ENCODE measurements around the gene MMP7. TPM values are rescaled to one million over a fixed set of nuclear protein-coding genes. Genes with fewer than 3 reads are reported as not detected.

The MMP7 gene
- total RNA-seq, 6 experiments from 2014 or later: 0.37 to 2.9 (median 1.1) TPM

DNA sequence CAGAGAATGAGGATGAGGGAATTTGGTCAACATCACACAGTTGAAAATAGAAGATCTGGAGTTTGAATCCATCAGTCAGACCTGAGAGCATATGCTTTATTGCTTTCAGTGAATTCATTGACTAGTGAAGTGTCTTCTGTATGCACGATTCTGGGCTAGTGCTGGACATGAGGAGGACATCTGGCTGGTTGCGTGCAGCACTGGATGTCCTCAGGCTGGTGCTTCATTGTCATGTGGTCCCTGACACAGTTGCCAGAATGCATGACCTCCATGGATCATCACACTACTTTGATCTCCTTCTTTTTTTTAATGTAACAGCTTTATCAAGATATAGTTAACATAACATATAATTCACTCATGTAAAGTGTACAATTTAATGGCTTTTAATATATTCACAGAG lies 44.5 kb upstream of the MMP7 start:
- Histone ChIP-seq H3K27me3 (no peaks in the 10 kb centered on the region), H3K4me3 (no peak overlapping the region), H3K9me3 (no peaks in the 10 kb centered on the region), H3K4me1 (no peaks in the 10 kb centered on the region), H3K27ac (no peak overlapping the region), H3K36me3 (no peaks in the 10 kb centered on the region)
- DNase-seq (no peak), ATAC-seq (no peak)
- intact Hi-C loops (cut with DNase I): no loop called here
- WGBS (ENCODE audit: insufficient coverage, low coverage, low lambda C conversion rate, missing lambda C conversion rate): 94% methylated on average over 2 of the region's 2 CpGs
- no peak for TF ChIP-seq POLR2A (IDR thresholded peaks at IDR 0.05)
- TF ChIP-seq, protein P1, sequence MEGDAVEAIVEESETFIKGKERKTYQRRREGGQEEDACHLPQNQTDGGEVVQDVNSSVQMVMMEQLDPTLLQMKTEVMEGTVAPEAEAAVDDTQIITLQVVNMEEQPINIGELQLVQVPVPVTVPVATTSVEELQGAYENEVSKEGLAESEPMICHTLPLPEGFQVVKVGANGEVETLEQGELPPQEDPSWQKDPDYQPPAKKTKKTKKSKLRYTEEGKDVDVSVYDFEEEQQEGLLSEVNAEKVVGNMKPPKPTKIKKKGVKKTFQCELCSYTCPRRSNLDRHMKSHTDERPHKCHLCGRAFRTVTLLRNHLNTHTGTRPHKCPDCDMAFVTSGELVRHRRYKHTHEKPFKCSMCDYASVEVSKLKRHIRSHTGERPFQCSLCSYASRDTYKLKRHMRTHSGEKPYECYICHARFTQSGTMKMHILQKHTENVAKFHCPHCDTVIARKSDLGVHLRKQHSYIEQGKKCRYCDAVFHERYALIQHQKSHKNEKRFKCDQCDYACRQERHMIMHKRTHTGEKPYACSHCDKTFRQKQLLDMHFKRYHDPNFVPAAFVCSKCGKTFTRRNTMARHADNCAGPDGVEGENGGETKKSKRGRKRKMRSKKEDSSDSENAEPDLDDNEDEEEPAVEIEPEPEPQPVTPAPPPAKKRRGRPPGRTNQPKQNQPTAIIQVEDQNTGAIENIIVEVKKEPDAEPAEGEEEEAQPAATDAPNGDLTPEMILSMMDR (IDR thresholded peaks at IDR 0.05): no peak

DNA sequence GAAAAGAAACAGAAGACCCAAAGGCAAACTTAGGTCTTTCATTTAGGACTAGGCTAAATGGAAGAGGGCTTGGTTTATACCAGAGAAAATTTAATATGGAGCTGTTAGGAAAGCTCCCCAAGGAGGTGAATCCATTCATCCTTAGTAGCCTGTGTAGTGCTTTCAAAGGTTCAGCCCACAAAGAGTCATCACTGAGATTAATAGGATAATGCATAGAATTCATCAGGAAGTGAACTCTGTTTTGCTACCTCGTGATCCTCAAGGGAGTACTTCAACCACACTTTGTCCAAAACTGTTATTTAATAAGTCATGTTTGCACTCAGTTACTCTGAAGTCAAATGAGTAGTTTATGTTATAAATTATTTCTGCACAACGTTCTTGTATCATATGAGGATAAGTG lies 43.3 kb upstream of the MMP7 start:
- no peaks in the 10 kb centered on the region for H3K4me1 ChIP-seq
- TF ChIP-seq, protein P1 (IDR thresholded peaks at IDR 0.05): no peak
- no peak for TF ChIP-seq POLR2A (IDR thresholded peaks at IDR 0.05)
- no peak overlapping the region for H3K27ac ChIP-seq
- ATAC-seq: no peak
- no peaks in the 10 kb centered on the region for H3K36me3 ChIP-seq
- no peak overlapping the region for H3K4me3 ChIP-seq
- WGBS (ENCODE audit: insufficient coverage, low coverage, low lambda C conversion rate, missing lambda C conversion rate): 57% methylated on average over 2 of the region's 2 CpGs
- no peak for DNase-seq
- H3K9me3 ChIP-seq: no peaks in the 10 kb centered on the region
- intact Hi-C loops (cut with DNase I): no loop called here
- no peaks in the 10 kb centered on the region for H3K27me3 ChIP-seq

DNA sequence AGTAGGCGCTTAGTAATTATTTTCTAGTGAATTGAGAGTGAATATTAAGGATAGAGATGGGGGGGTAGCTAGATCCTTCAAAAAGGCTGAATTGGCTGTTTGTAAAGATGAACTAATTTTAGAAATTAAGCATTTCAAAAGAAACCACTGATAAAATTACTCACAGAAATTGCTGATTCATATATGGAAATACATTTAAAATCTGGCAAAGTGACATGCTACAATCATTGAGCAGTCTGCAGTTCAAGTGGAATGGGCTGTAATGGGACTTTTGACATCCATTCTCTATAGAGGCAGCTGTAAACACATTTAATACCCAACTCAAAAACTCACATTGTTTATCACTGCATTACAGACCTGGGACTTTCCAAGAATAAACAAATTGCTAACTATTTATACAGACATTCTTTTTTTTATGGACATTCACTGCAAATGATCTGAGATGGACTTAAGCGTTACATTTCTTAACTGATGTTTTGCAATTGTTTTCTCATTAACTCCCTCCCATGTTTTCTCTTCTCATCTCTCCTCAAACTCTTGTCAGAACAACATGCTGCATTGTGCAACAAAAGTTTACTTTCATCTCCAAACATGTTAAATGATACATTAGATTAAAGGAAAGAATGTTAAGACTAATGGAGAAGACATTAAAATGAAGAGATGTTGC lies 42.1 kb upstream of the MMP7 start:
- intact Hi-C loops (cut with DNase I): no loop called here

DNA sequence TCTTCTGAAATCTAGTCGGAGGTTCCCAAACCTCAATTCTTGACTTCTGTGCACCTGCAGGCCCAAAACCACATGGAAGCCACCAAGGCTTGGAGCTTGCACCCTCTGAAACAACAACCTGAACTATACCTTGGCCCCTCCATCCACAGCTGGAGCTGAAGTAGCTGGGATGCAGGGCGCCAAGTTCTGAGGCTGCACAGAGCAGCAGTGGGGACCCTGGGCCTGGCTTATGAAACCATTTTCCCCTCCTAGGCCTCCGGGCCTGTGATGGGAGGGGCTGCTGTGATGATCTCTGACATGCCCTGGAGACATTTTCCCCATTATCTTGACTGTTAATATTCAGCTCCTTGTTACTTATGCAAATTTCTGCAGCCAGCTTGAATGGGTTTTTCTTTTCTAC lies 38.3 kb upstream of the MMP7 start:
- 100% methylated on average over 1 of the region's 3 CpGs for WGBS (ENCODE audit: insufficient coverage, low coverage, low lambda C conversion rate, missing lambda C conversion rate)
- intact Hi-C loops (cut with DNase I): no loop called here

More for the DNA sequence above, 42.1 kb upstream of the MMP7 start:
- Histone ChIP-seq H3K4me1 (no peaks in the 10 kb centered on the region), H3K9me3 (no peaks in the 10 kb centered on the region), H3K4me3 (no peak overlapping the region), H3K36me3 (no peaks in the 10 kb centered on the region), H3K27ac (no peak overlapping the region), H3K27me3 (no peaks in the 10 kb centered on the region)
- 51% methylated on average over 2 of the region's 2 CpGs for WGBS (ENCODE audit: insufficient coverage, low coverage, low lambda C conversion rate, missing lambda C conversion rate)
- DNase-seq (no peak), ATAC-seq (no peak)
- no peak for TF ChIP-seq POLR2A (IDR thresholded peaks at IDR 0.05)
- TF ChIP-seq, protein P1 (IDR thresholded peaks at IDR 0.05): no peak

More for the DNA sequence above, 38.3 kb upstream of the MMP7 start:
- H3K4me1 ChIP-seq: no peaks in the 10 kb centered on the region
- no peak for TF ChIP-seq POLR2A (IDR thresholded peaks at IDR 0.05)
- TF ChIP-seq, protein P1 (IDR thresholded peaks at IDR 0.05): no peak
- no peak for DNase-seq
- no peaks in the 10 kb centered on the region for H3K27me3 ChIP-seq
- no peak overlapping the region for H3K27ac ChIP-seq
- no peak for ATAC-seq
- H3K36me3 ChIP-seq: no peaks in the 10 kb centered on the region
- no peak overlapping the region for H3K4me3 ChIP-seq
- no peaks in the 10 kb centered on the region for H3K9me3 ChIP-seq

All from right lobe of liver (tissue), 6 donors.